Central memory CD8-positive, alpha-beta T cell (primary cell): ENCODE data around the gene KRT222.
A peak's percentile ranks its signal among the peaks of the same experiment; 100 is the strongest.

ENCODE experiments used
- ATAC-seq: fragments of 150-1000 bp; cut with Tn5 transposase; replicated peaks from 2 replicates; pipeline ENCODE4 v1.10.0; 2022; ENCODE audit warnings: mild to moderate bottlenecking, moderate FRiP score, moderate number of reproducible peaks; ENCODE audit not compliant: poor library complexity, severe bottlenecking; ENCODE audit errors: extremely low read depth
- DNase-seq, 2 donors: peaks; one replicate each; pipeline ENCODE4 v3.0.0; 2021; ENCODE audit warnings: low spot score in 2 of 2
- H3K27ac Mint-ChIP-seq: one replicate; pipeline ENCODE4 v1.8.0; 2022; ENCODE audit warnings: low read depth, mild to moderate bottlenecking, moderate library complexity, mixed read lengths
- H3K27me3 Mint-ChIP-seq: one replicate; pipeline ENCODE4 v1.8.0; 2022; ENCODE audit warnings: mixed read lengths
- H3K36me3 Mint-ChIP-seq: one replicate; pipeline ENCODE4 v1.8.0; 2022; ENCODE audit warnings: mild to moderate bottlenecking, moderate library complexity, mixed read lengths; ENCODE audit not compliant: insufficient read depth
- H3K4me1 Mint-ChIP-seq: one replicate; pipeline ENCODE4 v1.8.0; 2022; ENCODE audit warnings: mixed read lengths
- H3K4me3 Mint-ChIP-seq: one replicate; pipeline ENCODE4 v1.8.0; 2022; ENCODE audit warnings: mild to moderate bottlenecking, moderate library complexity, mixed read lengths
- H3K9me3 Mint-ChIP-seq: one replicate; pipeline ENCODE4 v1.8.0; 2022; ENCODE audit warnings: mixed read lengths

The KRT222 gene

GRCh38 chr17:40686192-40686591 is 21.2 kb upstream of the KRT222 start:
- DNase-seq (no peak), ATAC-seq (no peak)
- no peak overlapping the region for H3K27ac Mint-ChIP-seq
- no peaks in the 10 kb centered on the region for H3K4me1 Mint-ChIP-seq
- no peak overlapping the region for H3K4me3 Mint-ChIP-seq
- peaks cover 17% of the 10 kb centered on the region for H3K27me3 Mint-ChIP-seq
- no peaks in the 10 kb centered on the region for H3K36me3 Mint-ChIP-seq
- no peaks in the 10 kb centered on the region for H3K9me3 Mint-ChIP-seq

GRCh38 chr17:40680998-40681397 is 16.0 kb upstream of the KRT222 start:
- ATAC-seq (no peak), DNase-seq (no peak)
- H3K9me3 Mint-ChIP-seq = no peaks in the 10 kb centered on the region
- no peaks in the 10 kb centered on the region for H3K36me3 Mint-ChIP-seq
- H3K4me1 Mint-ChIP-seq = no peaks in the 10 kb centered on the region
- peaks cover 59% of the 10 kb centered on the region for H3K27me3 Mint-ChIP-seq
- H3K27ac Mint-ChIP-seq = no peak overlapping the region
- H3K4me3 Mint-ChIP-seq = no peak overlapping the region

- no peak for ATAC-seq
- DNase-seq = no peak
- Mint-ChIP-seq H3K36me3 (no peaks in the 10 kb centered on the region), H3K4me3 (no peak overlapping the region), H3K4me1 (no peaks in the 10 kb centered on the region), H3K27ac (no peak overlapping the region), H3K27me3 (peaks cover 64% of the 10 kb centered on the region), H3K9me3 (no peaks in the 10 kb centered on the region)
Observed at GRCh38 chr17:40679523-40679907, 14.5 kb upstream of the KRT222 start.

DNA sequence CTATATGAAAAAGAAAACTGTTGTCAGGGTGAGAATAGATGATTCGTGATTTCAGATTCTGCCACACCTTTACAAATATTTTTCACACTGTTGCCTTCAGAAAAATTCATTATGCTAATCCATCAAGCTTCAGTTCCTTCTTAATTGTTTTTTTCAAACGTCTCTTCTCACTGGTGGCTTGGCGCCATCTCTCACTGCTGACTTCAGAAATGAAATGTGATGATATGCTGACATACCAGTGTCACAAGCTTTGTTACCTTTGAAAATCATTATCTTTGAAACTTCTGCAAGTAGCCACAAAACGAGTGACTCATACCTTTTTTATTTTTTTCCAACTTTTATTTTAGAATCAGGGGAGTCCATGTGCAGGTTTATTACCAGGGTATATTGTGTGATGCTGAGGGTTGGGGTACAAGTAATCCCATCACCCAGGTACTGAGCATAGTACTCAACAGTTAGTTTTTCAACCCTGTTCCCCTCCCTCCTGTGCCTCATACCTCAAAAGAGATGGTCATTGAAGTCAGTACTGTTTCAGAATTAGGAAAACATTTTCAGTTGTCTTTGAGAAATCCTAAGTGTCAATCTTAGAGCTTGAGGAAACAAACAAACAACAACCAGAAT is 14.0 kb upstream of the KRT222 start:
- no peaks in the 10 kb centered on the region for H3K9me3 Mint-ChIP-seq
- DNase-seq (no peak), ATAC-seq (no peak)
- H3K36me3 Mint-ChIP-seq = no peaks in the 10 kb centered on the region
- peaks cover 64% of the 10 kb centered on the region for H3K27me3 Mint-ChIP-seq
- no peak overlapping the region for H3K27ac Mint-ChIP-seq
- H3K4me3 Mint-ChIP-seq = no peak overlapping the region
- no peaks in the 10 kb centered on the region for H3K4me1 Mint-ChIP-seq

DNA sequence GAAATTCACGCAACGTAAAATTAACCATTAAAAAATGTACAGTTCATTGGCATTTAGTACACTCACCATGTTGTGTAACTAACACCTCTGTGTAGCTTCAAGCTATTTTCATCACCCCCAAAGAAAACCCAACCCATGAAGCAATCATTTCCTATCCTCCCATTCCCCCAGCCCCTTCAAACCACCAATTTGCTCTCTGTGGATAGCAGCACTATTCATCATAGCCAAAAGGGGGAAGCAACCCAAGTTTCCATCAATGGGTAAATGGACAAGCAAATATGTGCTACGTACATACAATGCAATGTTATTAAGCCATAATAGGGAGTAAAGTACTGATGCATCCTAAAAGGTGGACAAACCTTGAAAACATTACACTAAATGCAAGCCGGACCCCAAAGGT is 10.9 kb upstream of the KRT222 start:
- DNase-seq = no peak
- Mint-ChIP-seq H3K27me3 (peaks cover 49% of the 10 kb centered on the region), H3K4me3 (no peak overlapping the region), H3K27ac (no peak overlapping the region), H3K36me3 (no peaks in the 10 kb centered on the region), H3K4me1 (no peaks in the 10 kb centered on the region), H3K9me3 (no peaks in the 10 kb centered on the region)
- ATAC-seq = no peak

- no peak overlapping the region for H3K4me3 Mint-ChIP-seq
- no peaks in the 10 kb centered on the region for H3K4me1 Mint-ChIP-seq
- H3K9me3 Mint-ChIP-seq = no peaks in the 10 kb centered on the region
- DNase-seq (no peak), ATAC-seq (no peak)
- peaks cover 31% of the 10 kb centered on the region for H3K27me3 Mint-ChIP-seq
- H3K36me3 Mint-ChIP-seq = no peaks in the 10 kb centered on the region
- H3K27ac Mint-ChIP-seq = no peak overlapping the region
Observed at GRCh38 chr17:40672654-40673053, 7.7 kb upstream of the KRT222 start.

GRCh38 chr17:40671282-40671681 is 6.3 kb upstream of the KRT222 start:
- DNase-seq (no peak), ATAC-seq (no peak)
- Mint-ChIP-seq H3K9me3 (no peaks in the 10 kb centered on the region), H3K4me3 (no peak overlapping the region), H3K27me3 (peaks cover 21% of the 10 kb centered on the region), H3K4me1 (no peaks in the 10 kb centered on the region), H3K36me3 (no peaks in the 10 kb centered on the region), H3K27ac (no peak overlapping the region)

DNA sequence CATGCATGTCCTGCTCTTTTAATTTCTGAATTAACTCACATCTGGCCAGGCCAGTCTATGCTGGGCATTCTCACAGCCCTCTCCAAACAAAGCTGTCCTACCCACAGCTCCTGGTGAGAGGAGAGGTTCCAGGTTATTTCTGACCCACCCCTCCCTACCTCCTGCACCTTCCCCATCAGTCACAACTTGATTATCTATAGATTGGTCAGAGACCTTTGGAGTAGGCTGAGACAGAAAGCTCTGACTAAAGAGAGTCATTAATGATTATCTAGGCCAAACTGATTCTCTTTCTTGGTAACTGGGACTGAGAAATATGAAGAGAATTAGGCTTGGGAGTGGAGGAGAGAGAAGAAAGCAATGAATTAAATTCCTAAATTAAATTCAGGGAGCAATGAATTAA is 1.4 kb upstream of the KRT222 start:
- no peak for ATAC-seq
- no peak overlapping the region for H3K4me3 Mint-ChIP-seq
- H3K27me3 Mint-ChIP-seq = peaks cover 41% of the 10 kb centered on the region
- no peaks in the 10 kb centered on the region for H3K4me1 Mint-ChIP-seq
- no peaks in the 10 kb centered on the region for H3K36me3 Mint-ChIP-seq
- DNase-seq = no peak
- no peak overlapping the region for H3K27ac Mint-ChIP-seq
- no peaks in the 10 kb centered on the region for H3K9me3 Mint-ChIP-seq

GRCh38 chr17:40663252-40663651 is 1.7 kb downstream of the KRT222 start:
- Mint-ChIP-seq H3K4me1 (no peaks in the 10 kb centered on the region), H3K36me3 (no peaks in the 10 kb centered on the region), H3K27ac (no peak overlapping the region), H3K9me3 (no peaks in the 10 kb centered on the region), H3K4me3 (no peak overlapping the region), H3K27me3 (peaks cover 53% of the 10 kb centered on the region)
- no peak for DNase-seq
- no peak for ATAC-seq

- ATAC-seq = no peak
- H3K4me3 Mint-ChIP-seq = no peak overlapping the region
- no peaks in the 10 kb centered on the region for H3K9me3 Mint-ChIP-seq
Observed at GRCh38 chr17:40659911-40660310, 5.1 kb downstream of the KRT222 start.

GRCh38 chr17:40658396-40658795 is 6.6 kb downstream of the KRT222 start:
- no peaks in the 10 kb centered on the region for H3K36me3 Mint-ChIP-seq
- DNase-seq = no peak
- H3K9me3 Mint-ChIP-seq = no peaks in the 10 kb centered on the region
- no peak overlapping the region for H3K27ac Mint-ChIP-seq
- no peak for ATAC-seq
- H3K4me1 Mint-ChIP-seq = no peaks in the 10 kb centered on the region
- no peak overlapping the region for H3K4me3 Mint-ChIP-seq
- H3K27me3 Mint-ChIP-seq = peaks cover 31% of the 10 kb centered on the region

More at GRCh38 chr17:40659911-40660310, 5.1 kb downstream of the KRT222 start:
- no peak for DNase-seq
- no peaks in the 10 kb centered on the region for H3K4me1 Mint-ChIP-seq
- H3K27me3 Mint-ChIP-seq = peaks cover 38% of the 10 kb centered on the region
- no peak overlapping the region for H3K27ac Mint-ChIP-seq
- H3K36me3 Mint-ChIP-seq = no peaks in the 10 kb centered on the region

DNA sequence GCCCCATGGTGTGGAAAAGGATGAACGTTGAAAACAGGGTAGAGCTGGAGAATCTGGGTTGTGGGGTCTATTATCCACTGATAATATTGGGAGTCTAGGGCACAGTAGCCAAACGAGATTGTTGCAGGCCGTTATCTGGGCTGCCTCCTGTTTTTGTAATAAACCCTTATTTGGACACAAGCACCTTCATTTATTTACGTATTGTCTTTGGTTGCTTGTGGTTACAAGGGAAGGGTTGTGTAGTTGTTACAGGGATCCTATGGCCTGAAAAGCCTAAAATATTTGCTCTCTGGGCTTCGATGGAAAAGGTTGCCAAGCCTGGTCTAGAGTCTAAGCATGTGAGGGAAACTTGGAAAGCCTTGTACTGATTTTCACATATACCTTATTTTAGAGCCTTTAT is 13.0 kb downstream of the KRT222 start:
- no peak for ATAC-seq
- Mint-ChIP-seq H3K36me3 (peaks cover 18% of the 10 kb centered on the region), H3K9me3 (no peaks in the 10 kb centered on the region), H3K27ac (no peak overlapping the region), H3K4me1 (peaks cover 14% of the 10 kb centered on the region), H3K4me3 (no peak overlapping the region), H3K27me3 (no peaks in the 10 kb centered on the region)
- DNase-seq = no peak

GRCh38 chr17:40648384-40648968 is 16.5 kb downstream of the KRT222 start:
- no peak for ATAC-seq
- peak overlapping the region; percentile 100 for H3K27ac Mint-ChIP-seq
- no peaks in the 10 kb centered on the region for H3K27me3 Mint-ChIP-seq
- DNase-seq = no peak
- peaks cover 32% of the 10 kb centered on the region for H3K36me3 Mint-ChIP-seq
- no peaks in the 10 kb centered on the region for H3K9me3 Mint-ChIP-seq
- H3K4me1 Mint-ChIP-seq = peaks cover 34% of the 10 kb centered on the region
- peak overlapping the region; percentile 97 for H3K4me3 Mint-ChIP-seq
